ENCODE measurements around the gene NDOR1. TPM values are rescaled to one million over a fixed set of nuclear protein-coding genes. Genes with fewer than 3 reads are reported as not detected.
"Not testable (repeated sequence)": the region's sequence is repeated elsewhere in the genome, so short reads cannot be mapped to it uniquely, and the experiment has no call there.

Gene NDOR1
- total RNA-seq, 1 donor from 2014 or later = 3.0 TPM

GRCh38 chr9:137231372-137232039 is 26.0 kb downstream of the NDOR1 start:
- no peak for DNase-seq

GRCh38 chr9:137232101-137232500 is 26.6 kb downstream of the NDOR1 start:
- no peak for DNase-seq

GRCh38 chr9:137232510-137232909 is 27.0 kb downstream of the NDOR1 start:
- no peak for DNase-seq

- DNase-seq = no peak
These were observed 27.9 kb downstream of the NDOR1 start for GRCh38 chr9:137233143-137233980.

GRCh38 chr9:137234055-137234697 is 28.7 kb downstream of the NDOR1 start:
- DNase-seq = no peak

GRCh38 chr9:137234758-137235423 is 29.4 kb downstream of the NDOR1 start:
- DNase-seq = no peak

GRCh38 chr9:137235424-137236237 is 30.1 kb downstream of the NDOR1 start:
- no peak for DNase-seq

- DNase-seq = peak; percentile 93
These were observed 30.9 kb downstream of the NDOR1 start for GRCh38 chr9:137236238-137236935.

- DNase-seq = no peak
These were observed 31.5 kb downstream of the NDOR1 start for GRCh38 chr9:137236936-137237421.

GRCh38 chr9:137237759-137238726 is 32.5 kb downstream of the NDOR1 start:
- peak; percentile 84 for DNase-seq

- DNase-seq = not testable (repeated sequence)
These were observed 34.2 kb downstream of the NDOR1 start for GRCh38 chr9:137239541-137240200.

GRCh38 chr9:137240318-137240840 is 34.9 kb downstream of the NDOR1 start:
- peak; percentile 90 for DNase-seq

- DNase-seq = peak; percentile 100
These were observed 35.5 kb downstream of the NDOR1 start, which contains the start of gene TUBB4B for GRCh38 chr9:137240841-137241489. Gene TUBB4B (plus strand): TSS chr9:137241287. CDS start chr9:137241361, 74 bp downstream.

GRCh38 chr9:137241490-137242268 is 36.2 kb downstream of the NDOR1 start:
- DNase-seq = peak; percentile 54

- no peak for DNase-seq
These were observed 37.0 kb downstream of the NDOR1 start for GRCh38 chr9:137242269-137243203.

GRCh38 chr9:137243266-137243625 is 37.7 kb downstream of the NDOR1 start:
- DNase-seq = not testable (repeated sequence)

Data from tongue (tissue), 2 donors.